Heart left ventricle (tissue), 16 donors: ENCODE measurements around the gene HAUS8. TPM values are rescaled to one million over a fixed set of nuclear protein-coding genes. Genes with fewer than 3 reads are reported as not detected.
A peak's percentile ranks its signal among the peaks of the same experiment; 100 is the strongest.

ENCODE experiments used
- ATAC-seq, 4 donors: fragments of 200-7000 bp; cut with Tn5 transposase; one replicate each; pipeline ENCODE4 v1.9.1; 2020 to 2022; ENCODE audit warnings: moderate library complexity in 4 of 4, mild to moderate bottlenecking in 3 of 4, moderate number of reproducible peaks in 1 of 4
- DNase-seq, 5 donors: peaks; one replicate each; pipeline ENCODE4 v3.0.0-alpha.2; 2020
- H3K27ac ChIP-seq, 12 donors: fragments of 200-600 bp; sonication (generic) in 4 of 12; one replicate each; pipeline versions ENCODE4 v1.5.0 to v1.8.0; 2016 to 2022; ENCODE audit warnings: mild to moderate bottlenecking in 2 of 12
- H3K27me3 ChIP-seq, 9 donors: fragments of 200-600 bp; sonication (generic) in 2 of 9; one replicate each; pipeline versions ENCODE4 v1.5.1 to v1.8.0; 2016 to 2022; ENCODE audit warnings: mild to moderate bottlenecking in 3 of 9
- H3K36me3 ChIP-seq, 9 donors: fragments of 200-600 bp; sonication (generic) in 2 of 9; one replicate each; pipeline versions ENCODE4 v1.5.0 to v1.8.0; 2018 to 2022; ENCODE audit warnings: mild to moderate bottlenecking in 2 of 9
- H3K4me1 ChIP-seq, 12 donors: fragments of 200-600 bp; sonication (generic) in 4 of 12; one replicate each; pipeline versions ENCODE4 v1.5.0 to v1.8.0; 2016 to 2022; ENCODE audit warnings: mild to moderate bottlenecking in 3 of 12
- H3K4me3 ChIP-seq, 12 donors: fragments of 200-600 bp; sonication (generic) in 4 of 12; one replicate each; pipeline versions ENCODE4 v1.5.0 to v1.8.0; 2017 to 2022; ENCODE audit warnings: mild to moderate bottlenecking in 9 of 12, moderate library complexity in 4 of 12
- H3K9me3 ChIP-seq, 12 donors: fragments of 200-600 bp; sonication (generic) in 4 of 12; one replicate each; pipeline versions ENCODE4 v1.5.0 to v1.8.0; 2016 to 2022; ENCODE audit warnings: mild to moderate bottlenecking in 1 of 12
- POLR2A ChIP-seq, 2 donors: fragments of 450-650 bp; IDR thresholded peaks; one replicate each; pipeline ENCODE4 v1.6.1; 2017; ENCODE audit warnings: antibody characterized with exemption in 2 of 2, mild to moderate bottlenecking in 2 of 2, moderate library complexity in 2 of 2
- WGBS, 4 donors: extraction: QIAGEN DNeasy Blood & Tissue Kit in 2 of 4; methylation state at CpG; one replicate each; pipeline versions ENCODE4 v1.1.5 to v1.1.7; 2013 to 2018; 5-methylcytosine and 5-hydroxymethylcytosine counted together
- intact Hi-C, 10 donors: fragments of 100-400 bp; cut with DNase I; formaldehyde crosslinking; loops; one replicate each; pipeline versions ENCODE4 v1.11.1 to v1.14.2; 2022
- polyA plus RNA-seq, 2 donors: library from polyadenylated mRNA; stranded (reverse); fragments of 200-250 nt; gene quantifications; one replicate each; pipeline ENCODE4 v1.2.3, GENCODE V29; 2013
- total RNA-seq, 9 donors: library from RNA; depleted of rRNA in 2 of 9; stranded (reverse); fragments of >200 nt in 2 of 9; fragmentation: NEBNext Ultra II Directional in 3 of 9; extraction: Animal tissue kit (Norgen Biotek cat#: 25700) in 3 of 9; gene quantifications; one replicate each; pipeline versions ENCODE4 v1.1.0 to v1.2.4, GENCODE V29; 2016 to 2023
- TF ChIP-seq, protein P1 (sequence below), 12 donors: fragments of 200-600 bp; sonication (generic) in 4 of 12; IDR thresholded peaks; one replicate each; pipeline versions ENCODE4 v1.5.0 to v1.8.0; 2018 to 2022; ENCODE audit warnings: antibody characterized with exemption in 12 of 12, mild to moderate bottlenecking in 5 of 12
- donor health status: ischemic (EF 13 %, LVEDD 7.1; RV severe dilation, severe dysfunction).
- donor health status: healthy with polysubstance abuse.
- donor health status: DM: no; HTN: yes; CAD: no.
- donor health status: DM: no; HTN: no; CAD: no.
- donor health status: ischemic (EF 25% LVEDD 6.9; RV normal size, moderate dysfunction).
- donor health status: ischemic (EF 25% LVEDD 5.7; RV mildly dilated, moderate dysfunction).
- donor health status: healthy.
- donor health status: DM: yes; HTN: yes; CAD: no.
- donor health status: ischemic (EF 35%, LVEDD 5.7; RV mildly dilated, moderate dysfunction).
- donor health status: nonischemic (EF 11% LVEDD 7.7; RV severe dilation, severe dysfunction).
- donor health status: DM: yes; HTN: yes; CAD: no.
- donor health status: PGD.
- donor health status: ischemic (EF 29% LVEDD 5.4; RV normal size, mild dysfunction).
- donor health status: nonischemic (EF 23%, LVEDD 6.1; RV moderate dilation, normal function).

HAUS8 gene
- total and polyA plus RNA-seq, 11 donors, result 2.1 to 9.2 (median 4.7) TPM

GRCh38 chr19:17078920-17079709, 3.9 kb upstream of the HAUS8 start:
- peaks cover 0 to 78% (median 56%) of the 10 kb centered on the region in 12 donors for H3K4me1 ChIP-seq
- ATAC-seq (no peak), DNase-seq (no peak)
- intact Hi-C loops, result loop anchor here in 6 of 10 donors (5.0 to 10.0 kb wide), 7 partner anchors 58 to 186 kb away; partner anchors contain the start of genes OCEL1 (in 2 of the 6), BABAM1 (in 1 of the 6), USE1 (in 1 of the 6) and USHBP1 (in 1 of the 6)
- H3K27me3 ChIP-seq, result no peaks in the 10 kb centered on the region
- TF ChIP-seq, protein P1, sequence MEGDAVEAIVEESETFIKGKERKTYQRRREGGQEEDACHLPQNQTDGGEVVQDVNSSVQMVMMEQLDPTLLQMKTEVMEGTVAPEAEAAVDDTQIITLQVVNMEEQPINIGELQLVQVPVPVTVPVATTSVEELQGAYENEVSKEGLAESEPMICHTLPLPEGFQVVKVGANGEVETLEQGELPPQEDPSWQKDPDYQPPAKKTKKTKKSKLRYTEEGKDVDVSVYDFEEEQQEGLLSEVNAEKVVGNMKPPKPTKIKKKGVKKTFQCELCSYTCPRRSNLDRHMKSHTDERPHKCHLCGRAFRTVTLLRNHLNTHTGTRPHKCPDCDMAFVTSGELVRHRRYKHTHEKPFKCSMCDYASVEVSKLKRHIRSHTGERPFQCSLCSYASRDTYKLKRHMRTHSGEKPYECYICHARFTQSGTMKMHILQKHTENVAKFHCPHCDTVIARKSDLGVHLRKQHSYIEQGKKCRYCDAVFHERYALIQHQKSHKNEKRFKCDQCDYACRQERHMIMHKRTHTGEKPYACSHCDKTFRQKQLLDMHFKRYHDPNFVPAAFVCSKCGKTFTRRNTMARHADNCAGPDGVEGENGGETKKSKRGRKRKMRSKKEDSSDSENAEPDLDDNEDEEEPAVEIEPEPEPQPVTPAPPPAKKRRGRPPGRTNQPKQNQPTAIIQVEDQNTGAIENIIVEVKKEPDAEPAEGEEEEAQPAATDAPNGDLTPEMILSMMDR (IDR thresholded peaks at IDR 0.05), result no peak
- no peak for TF ChIP-seq POLR2A (IDR thresholded peaks at IDR 0.05)
- H3K27ac ChIP-seq, result peak overlapping the region; percentile 36 to 93 (median 76)
- peak overlapping the region in 9 of 12 donors; percentile 33 to 56 (median 39) for H3K4me3 ChIP-seq
- no peaks in the 10 kb centered on the region for H3K9me3 ChIP-seq
- WGBS, 4 donors, result 52 to 61% (median 56%) methylated on average over 19 of the region's 19 CpGs
- peaks cover 0 to 6% (median 0%) of the 10 kb centered on the region in 9 donors for H3K36me3 ChIP-seq

- Histone ChIP-seq H3K4me1 (peaks cover 0 to 81% (median 60%) of the 10 kb centered on the region in 12 donors), H3K27ac (peak overlapping the region in 4 of 12 donors; percentile 86 to 93 (median 88)), H3K4me3 (peak overlapping the region in 1 of 12 donors; percentile 83), H3K27me3 (no peaks in the 10 kb centered on the region), H3K9me3 (no peaks in the 10 kb centered on the region), H3K36me3 (peaks cover 0 to 8% (median 0%) of the 10 kb centered on the region in 9 donors)
- ATAC-seq, result no peak
- no peak for DNase-seq
- no peak for TF ChIP-seq POLR2A (IDR thresholded peaks at IDR 0.05)
- TF ChIP-seq, protein P1 (IDR thresholded peaks at IDR 0.05), result no peak
- WGBS, 4 donors, result 71 to 80% (median 77%) methylated on average over 19 of the region's 19 CpGs
- intact Hi-C loops, result loop anchor here in 6 of 10 donors (5.0 to 10.0 kb wide), 7 partner anchors 59 to 187 kb away; partner anchors contain the start of genes OCEL1 (in 2 of the 6), BABAM1 (in 1 of the 6), USE1 (in 1 of the 6) and USHBP1 (in 1 of the 6)
Observed at GRCh38 chr19:17078036-17078919, 3.0 kb upstream of the HAUS8 start.

DNA sequence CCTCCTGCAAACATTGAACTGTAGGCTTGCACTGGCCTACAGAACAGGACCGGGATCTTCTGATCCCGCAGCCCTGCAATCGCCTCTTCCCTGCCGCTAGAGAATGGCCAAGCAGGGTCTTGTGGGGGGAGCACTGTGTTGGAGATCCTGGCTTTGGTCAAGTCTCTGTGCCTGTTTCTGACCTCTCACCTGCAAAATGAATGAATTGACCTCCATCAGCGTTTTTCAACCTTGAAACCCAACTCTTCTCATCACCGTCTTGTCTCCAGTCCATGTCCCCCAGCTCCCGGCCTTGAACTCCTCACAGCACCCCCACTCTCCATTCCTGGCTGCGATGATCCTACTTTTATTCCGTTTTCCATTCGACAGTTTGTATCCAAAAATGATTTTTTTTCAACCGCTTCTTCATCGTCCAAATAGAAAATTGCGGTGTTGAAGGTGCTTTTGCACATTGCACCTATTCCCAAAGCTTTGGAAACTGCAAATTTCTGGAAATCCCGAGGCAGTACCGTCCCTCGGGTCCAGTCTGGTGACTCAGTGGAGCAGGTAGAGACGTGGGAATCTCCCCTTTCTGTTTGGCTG, 2.3 kb upstream of the HAUS8 start:
- Histone ChIP-seq H3K4me3 (peak overlapping the region in 7 of 12 donors; percentile 58 to 83 (median 76)), H3K4me1 (peaks cover 0 to 79% (median 53%) of the 10 kb centered on the region in 12 donors), H3K36me3 (peaks cover 0 to 9% (median 0%) of the 10 kb centered on the region in 9 donors), H3K27me3 (no peaks in the 10 kb centered on the region), H3K9me3 (no peaks in the 10 kb centered on the region), H3K27ac (peak overlapping the region in 5 of 12 donors; percentile 78 to 90 (median 83))
- DNase-seq, result no peak
- TF ChIP-seq POLR2A (IDR thresholded peaks at IDR 0.05), result no peak
- TF ChIP-seq, protein P1 (IDR thresholded peaks at IDR 0.05), result no peak
- intact Hi-C loops, result loop anchor here in 7 of 10 donors (2.0 to 10.0 kb wide), 8 partner anchors 57 to 187 kb away; partner anchors contain the start of genes OCEL1 (in 2 of the 7), BABAM1 (in 1 of the 7), USE1 (in 1 of the 7) and USHBP1 (in 1 of the 7)
- ATAC-seq, result no peak
- 86 to 90% (median 87%) methylated on average over 17 of the region's 17 CpGs for WGBS, 4 donors
